Immature natural killer cell (primary cell): ENCODE data around the gene HBZ. TPM values are rescaled to one million over a fixed set of nuclear protein-coding genes. Genes with fewer than 3 reads are reported as not detected.
A peak's percentile ranks its signal among the peaks of the same experiment; 100 is the strongest.
"Not testable (repeated sequence)": the region's sequence is repeated elsewhere in the genome, so short reads cannot be mapped to it uniquely, and the experiment has no call there.

Experiments used
- DNase-seq, 3 donors: peaks; one replicate each; pipeline ENCODE4 v3.0.0; 2022; ENCODE audit warnings: mixed read lengths in 1 of 3
- H3K27ac Mint-ChIP-seq, 6 donors: one replicate each; pipeline ENCODE4 v1.8.0; 2020; ENCODE audit warnings: mixed read lengths in 6 of 6, mild to moderate bottlenecking in 5 of 6, inconsistent platforms in 4 of 6, moderate library complexity in 3 of 6
- H3K27me3 Mint-ChIP-seq, 3 donors: one replicate each; pipeline ENCODE4 v1.8.0; 2020 to 2021; ENCODE audit warnings: low read depth in 3 of 3, mild to moderate bottlenecking in 3 of 3, mixed read lengths in 3 of 3, moderate library complexity in 3 of 3, inconsistent platforms in 1 of 3
- H3K36me3 Mint-ChIP-seq, 3 donors: one replicate each; pipeline ENCODE4 v1.8.0; 2020; ENCODE audit warnings: mixed read lengths in 3 of 3, inconsistent platforms in 2 of 3, mild to moderate bottlenecking in 2 of 3
- H3K4me1 Mint-ChIP-seq, 2 donors: one replicate each; pipeline ENCODE4 v1.8.0; 2020; ENCODE audit warnings: inconsistent platforms in 2 of 2, mild to moderate bottlenecking in 2 of 2, mixed read lengths in 2 of 2, moderate library complexity in 1 of 2
- H3K4me3 Mint-ChIP-seq, 5 donors: one replicate each; pipeline ENCODE4 v1.8.0; 2020; ENCODE audit warnings: mild to moderate bottlenecking in 5 of 5, mixed read lengths in 5 of 5, inconsistent platforms in 3 of 5, moderate library complexity in 3 of 5
- H3K9me3 Mint-ChIP-seq, 6 donors: one replicate each; pipeline ENCODE4 v1.8.0; 2020; ENCODE audit warnings: mild to moderate bottlenecking in 6 of 6, mixed read lengths in 6 of 6, inconsistent platforms in 4 of 6, moderate library complexity in 3 of 6
- polyA plus RNA-seq, 3 donors: library from polyadenylated mRNA; unstranded; fragments of 300-500 nt; fragmentation: Illumina TruSeq; gene quantifications; one replicate each; pipeline ENCODE4 v1.2.3, GENCODE V29; 2021

HBZ gene
- polyA plus RNA-seq, 3 donors from 2014 or later: not detected

DNA sequence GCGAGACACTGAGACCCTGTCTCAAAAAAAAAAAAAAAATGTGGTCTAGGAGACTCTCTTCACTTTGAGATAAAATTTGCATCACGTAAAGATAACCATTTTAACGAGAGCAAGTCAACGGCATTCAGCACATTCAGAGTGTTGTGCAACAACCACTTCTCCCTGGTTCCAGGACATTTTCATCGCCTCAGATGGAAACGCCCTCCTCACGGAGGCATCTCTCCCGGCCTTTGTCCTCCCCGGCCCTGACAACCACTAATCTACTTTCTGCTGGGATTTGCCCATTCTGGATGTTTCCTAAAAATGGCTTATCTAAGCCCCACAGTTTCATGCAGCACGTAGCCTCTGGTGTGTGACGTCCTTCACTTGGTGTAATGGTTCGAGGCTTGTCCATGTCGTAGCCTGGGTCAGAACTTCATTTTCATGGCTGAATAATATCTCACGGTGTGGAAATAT lies 7.6 kb upstream of the HBZ start:
- Mint-ChIP-seq H3K9me3 (no peaks in the 10 kb centered on the region), H3K4me1 (peaks cover 0 to 1% of the 10 kb centered on the region in 2 donors), H3K36me3 (no peaks in the 10 kb centered on the region), H3K27me3 (peaks cover 0 to 4% (median 2%) of the 10 kb centered on the region in 3 donors), H3K27ac (no peak overlapping the region), H3K4me3 (no peak overlapping the region)
- no peak for DNase-seq

- H3K27me3 Mint-ChIP-seq: peaks cover 0 to 6% (median 5%) of the 10 kb centered on the region in 3 donors
- no peak overlapping the region for H3K4me3 Mint-ChIP-seq
- DNase-seq: no peak
- H3K4me1 Mint-ChIP-seq: no peaks in the 10 kb centered on the region
- H3K9me3 Mint-ChIP-seq: no peaks in the 10 kb centered on the region
- no peak overlapping the region for H3K27ac Mint-ChIP-seq
- no peaks in the 10 kb centered on the region for H3K36me3 Mint-ChIP-seq
Observed at GRCh38 chr16:146646-147045, 5.8 kb upstream of the HBZ start.

DNA sequence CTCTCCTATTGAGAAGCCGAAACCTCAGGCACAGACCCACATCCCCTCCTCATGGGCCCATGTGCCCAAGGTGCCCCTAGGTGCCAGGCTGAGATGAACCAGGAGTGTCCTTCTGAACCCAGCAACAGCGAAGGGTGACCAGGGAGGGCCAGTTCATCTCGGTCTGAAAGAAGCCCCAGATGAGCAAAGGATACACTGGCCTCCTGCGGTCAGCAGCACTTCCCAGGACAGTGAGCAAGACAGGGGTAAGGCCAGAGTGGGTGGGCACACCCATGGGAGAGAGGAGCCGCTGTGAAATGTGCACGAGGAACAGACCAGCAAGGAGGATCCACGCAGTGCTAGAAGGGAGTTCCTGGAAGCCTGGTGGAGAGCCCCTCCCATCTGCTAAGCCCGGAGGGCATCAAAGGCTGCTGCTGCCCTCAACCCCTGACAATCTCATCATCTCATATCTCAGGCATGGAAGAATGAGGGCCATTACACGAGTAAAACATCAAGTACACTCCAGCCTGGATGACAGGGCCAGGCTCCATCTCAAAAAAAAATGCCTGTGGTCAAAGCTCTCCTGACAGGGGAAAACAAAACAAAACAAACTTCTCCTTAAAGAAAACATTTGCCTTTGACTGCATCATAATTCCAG lies 3.3 kb upstream of the HBZ start:
- H3K4me3 Mint-ChIP-seq: no peak overlapping the region
- no peaks in the 10 kb centered on the region for H3K4me1 Mint-ChIP-seq
- no peaks in the 10 kb centered on the region for H3K9me3 Mint-ChIP-seq
- H3K36me3 Mint-ChIP-seq: no peaks in the 10 kb centered on the region
- peaks cover 0 to 7% (median 2%) of the 10 kb centered on the region in 3 donors for H3K27me3 Mint-ChIP-seq
- no peak overlapping the region for H3K27ac Mint-ChIP-seq
- no peak for DNase-seq

DNA sequence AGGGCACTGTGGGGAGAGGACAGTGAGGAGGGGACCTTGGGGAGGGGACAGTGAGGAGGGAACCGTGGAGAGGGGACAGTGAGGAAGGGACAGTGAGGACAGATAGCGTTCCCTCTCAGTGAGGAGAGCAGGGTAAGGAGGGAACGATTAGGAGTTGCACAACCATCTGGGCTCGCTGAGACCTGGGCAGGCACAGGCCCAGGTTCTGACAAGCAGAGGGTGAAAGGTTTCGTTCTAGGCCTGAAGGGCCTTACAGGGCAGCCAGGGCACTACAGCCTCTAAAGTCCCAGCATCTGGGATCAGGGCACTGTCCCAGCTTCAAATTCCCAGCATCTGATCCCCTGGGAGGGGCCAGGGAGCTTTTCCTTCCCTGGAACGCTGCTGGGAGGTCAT lies 681 bp downstream of the HBZ start:
- H3K4me1 Mint-ChIP-seq, DNase-seq, H3K36me3 Mint-ChIP-seq, H3K27ac Mint-ChIP-seq, H3K9me3 Mint-ChIP-seq: not testable (repeated sequence)
- peak overlapping the region in 2 of 5 donors; percentile 21 to 56 for H3K4me3 Mint-ChIP-seq
- peaks cover 4 to 17% (median 8%) of the 10 kb centered on the region in 3 donors for H3K27me3 Mint-ChIP-seq

DNA sequence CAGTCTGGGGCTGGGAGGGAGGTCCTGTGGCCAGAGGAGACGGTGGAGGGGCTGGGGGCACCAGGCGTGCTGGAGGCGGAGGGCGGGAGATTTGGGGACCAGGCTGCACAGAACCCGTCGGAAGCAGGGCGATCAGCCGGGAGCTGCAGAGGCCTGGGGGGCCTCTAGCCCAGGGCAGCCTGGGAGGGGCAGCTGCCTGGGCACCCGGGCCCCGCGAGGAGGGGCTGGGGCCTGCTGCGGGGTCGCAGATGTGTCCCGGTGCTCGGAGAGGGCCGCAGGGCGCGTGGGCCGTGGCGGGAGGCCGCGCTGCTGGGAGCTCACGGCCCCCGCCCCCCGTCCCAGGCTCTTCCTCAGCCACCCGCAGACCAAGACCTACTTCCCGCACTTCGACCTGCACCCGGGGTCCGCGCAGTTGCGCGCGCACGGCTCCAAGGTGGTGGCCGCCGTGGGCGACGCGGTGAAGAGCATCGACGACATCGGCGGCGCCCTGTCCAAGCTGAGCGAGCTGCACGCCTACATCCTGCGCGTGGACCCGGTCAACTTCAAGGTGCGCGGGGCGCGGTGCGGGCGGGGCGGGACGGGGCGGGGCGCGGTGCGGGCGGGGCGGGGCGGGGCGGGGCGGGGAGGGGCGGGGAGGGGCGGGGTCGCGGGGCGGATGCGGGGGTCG lies 1.2 kb downstream of the HBZ start:
- H3K4me1 Mint-ChIP-seq, H3K9me3 Mint-ChIP-seq, DNase-seq, H3K27ac Mint-ChIP-seq, H3K4me3 Mint-ChIP-seq, H3K36me3 Mint-ChIP-seq: not testable (repeated sequence)
- peaks cover 6 to 17% (median 8%) of the 10 kb centered on the region in 3 donors for H3K27me3 Mint-ChIP-seq

DNA sequence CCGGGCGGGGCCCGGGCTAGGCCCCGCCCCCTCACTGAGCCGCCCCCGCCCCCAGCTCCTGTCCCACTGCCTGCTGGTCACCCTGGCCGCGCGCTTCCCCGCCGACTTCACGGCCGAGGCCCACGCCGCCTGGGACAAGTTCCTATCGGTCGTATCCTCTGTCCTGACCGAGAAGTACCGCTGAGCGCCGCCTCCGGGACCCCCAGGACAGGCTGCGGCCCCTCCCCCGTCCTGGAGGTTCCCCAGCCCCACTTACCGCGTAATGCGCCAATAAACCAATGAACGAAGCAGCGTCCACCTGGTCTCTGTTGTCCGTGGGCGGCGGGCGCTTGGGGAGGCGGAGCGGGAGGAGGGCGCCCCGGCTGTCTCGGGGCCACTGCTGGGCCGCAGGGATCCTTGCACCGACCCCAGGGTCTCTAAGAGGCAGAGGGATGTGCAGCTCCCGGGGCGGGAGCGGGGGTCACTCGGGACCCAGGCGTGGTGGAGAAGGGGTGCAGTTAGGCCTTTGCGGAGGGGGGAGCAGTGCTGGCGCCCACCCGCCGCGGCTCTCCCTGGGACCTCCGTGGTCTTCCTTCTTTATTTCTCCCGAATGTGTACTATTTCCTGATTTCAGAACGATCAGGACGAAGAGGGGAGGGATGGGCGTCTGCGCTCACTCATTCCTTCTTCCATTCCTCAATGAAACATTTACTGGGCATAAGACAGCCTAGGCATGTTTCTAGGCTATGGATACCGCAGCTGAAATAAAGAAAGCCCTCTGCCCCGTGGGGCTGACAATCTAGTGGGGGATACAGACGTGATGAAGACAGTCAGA lies 2.0 kb downstream of the HBZ start:
- Mint-ChIP-seq H3K27me3 (peaks cover 6 to 17% (median 8%) of the 10 kb centered on the region in 3 donors), H3K27ac (peak overlapping the region in 3 of 6 donors; percentile 55 to 76 (median 67)), H3K4me3 (peak overlapping the region; percentile 77 to 87 (median 79)), H3K9me3 (no peaks in the 10 kb centered on the region), H3K36me3 (no peaks in the 10 kb centered on the region), H3K4me1 (peaks cover 6 to 9% of the 10 kb centered on the region in 2 donors)
- peak in 1 of 3 donors; percentile 23 for DNase-seq

DNA sequence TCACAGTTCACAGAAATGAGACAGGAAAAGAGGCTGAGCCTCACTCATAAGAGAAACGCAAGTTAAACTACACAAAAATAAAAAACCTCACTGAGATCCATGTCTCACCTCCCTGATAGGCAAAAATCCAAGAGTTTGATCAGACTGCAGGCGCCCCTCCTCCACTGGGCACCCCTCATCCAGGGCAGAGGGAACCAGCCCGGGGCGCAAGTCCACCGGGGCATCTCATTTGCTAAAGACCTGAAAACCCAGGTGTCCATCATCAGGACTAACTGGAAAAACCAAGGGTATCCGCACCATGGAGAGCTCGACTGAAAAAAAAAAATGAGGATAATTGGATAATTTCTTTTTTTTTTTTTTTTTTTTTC lies 2.6 kb downstream of the HBZ start:
- peak overlapping the region; percentile 77 to 87 (median 79) for H3K4me3 Mint-ChIP-seq
- no peaks in the 10 kb centered on the region for H3K9me3 Mint-ChIP-seq
- peaks cover 6 to 17% (median 8%) of the 10 kb centered on the region in 3 donors for H3K27me3 Mint-ChIP-seq

DNA sequence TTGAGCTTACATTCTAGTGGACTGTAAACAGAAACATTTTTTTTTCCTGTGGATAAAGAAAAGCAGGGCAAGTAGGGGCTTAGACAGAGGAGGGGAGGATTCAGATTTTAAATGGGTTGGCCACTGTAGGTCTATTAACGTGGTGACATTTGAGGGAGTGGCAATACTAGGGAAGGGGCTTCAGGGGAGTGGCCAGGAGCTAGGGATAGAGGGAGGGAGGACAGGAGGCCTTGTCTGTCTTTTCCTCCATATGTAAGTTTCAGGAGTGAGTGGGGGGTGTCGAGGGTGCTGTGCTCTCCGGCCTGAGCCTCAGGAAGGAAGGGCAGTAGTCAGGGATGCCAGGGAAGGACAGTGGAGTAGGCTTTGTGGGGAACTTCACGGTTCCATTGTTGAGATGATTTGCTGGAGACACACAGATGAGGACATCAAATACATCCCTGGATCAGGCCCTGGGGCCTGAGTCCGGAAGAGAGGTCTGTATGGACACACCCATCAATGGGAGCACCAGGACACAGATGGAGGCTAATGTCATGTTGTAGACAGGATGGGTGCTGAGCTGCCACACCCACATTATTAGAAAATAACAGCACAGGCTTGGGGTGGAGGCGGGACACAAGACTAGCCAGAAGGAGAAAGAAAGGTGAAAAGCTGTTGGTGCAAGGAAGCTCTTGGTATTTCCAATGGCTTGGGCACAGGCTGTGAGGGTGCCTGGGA lies 6.8 kb downstream of the HBZ start:
- DNase-seq: no peak
- H3K27me3 Mint-ChIP-seq: peaks cover 7 to 13% (median 11%) of the 10 kb centered on the region in 3 donors
- H3K4me1 Mint-ChIP-seq: peaks cover 6 to 9% of the 10 kb centered on the region in 2 donors
- no peaks in the 10 kb centered on the region for H3K36me3 Mint-ChIP-seq
- H3K9me3 Mint-ChIP-seq: no peaks in the 10 kb centered on the region
- no peak overlapping the region for H3K4me3 Mint-ChIP-seq
- H3K27ac Mint-ChIP-seq: no peak overlapping the region

More for the DNA sequence above, 2.6 kb downstream of the HBZ start:
- Mint-ChIP-seq H3K27ac (peak overlapping the region in 3 of 6 donors; percentile 46 to 67 (median 55)), H3K36me3 (no peaks in the 10 kb centered on the region), H3K4me1 (peaks cover 6 to 9% of the 10 kb centered on the region in 2 donors)
- no peak for DNase-seq

GRCh38 chr16:160242-160641 lies 7.8 kb downstream of the HBZ start:
- H3K27me3 Mint-ChIP-seq: peaks cover 4 to 12% (median 5%) of the 10 kb centered on the region in 3 donors
- not testable (repeated sequence) for DNase-seq, H3K36me3 Mint-ChIP-seq, H3K9me3 Mint-ChIP-seq, H3K4me1 Mint-ChIP-seq, H3K27ac Mint-ChIP-seq, H3K4me3 Mint-ChIP-seq

DNA sequence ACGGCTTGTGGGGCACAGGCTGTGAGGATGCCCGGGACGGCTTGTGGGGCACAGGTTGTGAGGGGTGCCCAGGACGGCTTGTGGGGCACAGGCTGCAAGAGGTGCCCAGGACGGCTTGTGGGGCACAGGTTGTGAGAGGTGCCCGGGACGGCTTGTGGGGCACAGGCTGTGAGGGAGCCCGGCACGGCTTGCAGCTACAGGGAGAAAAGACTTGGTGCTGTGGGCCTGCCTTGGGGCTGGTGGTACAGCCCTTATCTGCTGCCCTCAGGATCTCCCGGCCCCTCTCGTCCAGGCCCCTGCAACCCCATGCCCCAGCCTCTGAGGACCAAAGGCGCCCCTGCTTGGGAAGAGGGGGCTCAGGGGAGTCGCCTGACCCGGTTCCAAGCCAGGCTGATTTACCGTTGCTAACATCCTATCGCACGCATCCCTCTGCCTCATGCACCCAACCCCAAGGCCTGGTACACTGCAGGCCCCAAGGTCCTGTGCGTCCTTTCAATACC lies 8.3 kb downstream of the HBZ start:
- Mint-ChIP-seq H3K9me3 (no peaks in the 10 kb centered on the region), H3K36me3 (no peaks in the 10 kb centered on the region), H3K27me3 (peaks cover 4 to 10% (median 5%) of the 10 kb centered on the region in 3 donors), H3K4me1 (peaks cover 0 to 6% of the 10 kb centered on the region in 2 donors), H3K4me3 (no peak overlapping the region), H3K27ac (no peak overlapping the region)
- no peak for DNase-seq

GRCh38 chr16:162271-162991 lies 10.0 kb downstream of the HBZ start:
- Mint-ChIP-seq H3K9me3 (no peaks in the 10 kb centered on the region), H3K4me1 (peaks cover 0 to 13% of the 10 kb centered on the region in 2 donors), H3K36me3 (no peaks in the 10 kb centered on the region), H3K27ac (no peak overlapping the region), H3K27me3 (peaks cover 9 to 14% (median 13%) of the 10 kb centered on the region in 3 donors), H3K4me3 (peak overlapping the region in 1 of 5 donors; percentile 27)
- no peak for DNase-seq

DNA sequence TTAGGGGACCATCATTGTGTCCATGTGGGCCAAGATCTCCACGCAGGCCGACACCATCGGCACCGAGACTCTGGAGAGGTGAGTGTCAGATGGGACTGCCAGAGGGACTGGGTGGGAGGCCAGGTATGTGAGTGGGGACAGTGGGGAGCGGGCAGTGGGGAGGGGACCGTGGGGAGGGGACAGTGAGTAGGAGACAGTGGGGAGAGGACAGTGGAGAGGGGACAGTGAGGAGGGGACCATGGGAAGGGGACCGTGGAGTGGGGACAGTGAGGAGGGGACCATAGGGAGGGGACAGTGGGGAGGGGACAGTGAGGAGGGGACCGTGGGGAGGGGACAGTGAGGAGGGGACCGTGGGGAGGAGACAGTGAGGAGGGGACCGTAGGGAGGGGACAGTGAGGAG lies 10.7 kb downstream of the HBZ start:
- peaks cover 0 to 13% of the 10 kb centered on the region in 2 donors for H3K4me1 Mint-ChIP-seq
- not testable (repeated sequence) for H3K27ac Mint-ChIP-seq, H3K36me3 Mint-ChIP-seq, H3K4me3 Mint-ChIP-seq, H3K9me3 Mint-ChIP-seq, DNase-seq
- peaks cover 9 to 19% (median 12%) of the 10 kb centered on the region in 3 donors for H3K27me3 Mint-ChIP-seq

GRCh38 chr16:163696-164095 lies 11.3 kb downstream of the HBZ start:
- H3K36me3 Mint-ChIP-seq, H3K9me3 Mint-ChIP-seq, H3K27ac Mint-ChIP-seq, DNase-seq: not testable (repeated sequence)
- Mint-ChIP-seq H3K27me3 (peaks cover 7 to 19% (median 13%) of the 10 kb centered on the region in 3 donors), H3K4me1 (peaks cover 0 to 13% of the 10 kb centered on the region in 2 donors), H3K4me3 (peak overlapping the region in 1 of 5 donors; percentile 46)
